Mammary epithelial cell (primary cell): ENCODE results near the gene CELSR1.

ENCODE experiments used
- CTCF ChIP-seq, 2 donors: IDR thresholded peaks in 1 of 2; conservative IDR thresholded peaks in 1 of 2; 2 replicates each; pipeline ENCODE4 v1.5.1; 2011 to 2012; ENCODE audit warnings: inconsistent platforms in 2 of 2, low read length in 2 of 2, mild to moderate bottlenecking in 2 of 2, control low read depth in 1 of 2, low read depth in 1 of 2; ENCODE audit not compliant: insufficient read depth in 1 of 2; ENCODE audit errors: extremely low read depth in 1 of 2
- EZH2 ChIP-seq: IDR thresholded peaks from 2 replicates; pipeline ENCODE4 v1.6.1; 2012; ENCODE audit warnings: low read length, inconsistent platforms, borderline replicate concordance

GRCh38 chr22:46338636-46339035 is 198.8 kb downstream of the CELSR1 start:
- TF ChIP-seq CTCF (conservative IDR thresholded peaks at IDR 0.05 in 1 of 2, IDR thresholded peaks at IDR 0.05 in 1 of 2; ENCODE audit: extremely low read depth in 1 of 2, insufficient read depth in 1 of 2, low read depth in 1 of 2, low read length in 2 of 2) (no peak), EZH2 (no peak)
